AG04450 (cell line): Measurements from ENCODE around the gene PARD3B. TPM values are rescaled to one million over a fixed set of nuclear protein-coding genes. Genes with fewer than 3 reads are reported as not detected.

Experiments
- CTCF ChIA-PET: fragments of 300-600, 350-600 bp; formaldehyde crosslinking; extraction: SDS; loops from one replicate; lab custom pipeline; 2022; ENCODE audit warnings: antibody characterized with exemption, inconsistent platforms; lab: Charles Lee
- POLR2A ChIA-PET: fragments of 350-600 bp; formaldehyde crosslinking; extraction: SDS; loops from one replicate; lab custom pipeline; 2021; ENCODE audit warnings: antibody characterized with exemption, inconsistent platforms; lab: Yijun Ruan, JAX
- DNase-seq: peaks from one replicate; pipeline ENCODE4 v3.0.0-alpha.2; 2011; ENCODE audit warnings: low read depth, low spot score
- H3K27ac ChIP-seq: one replicate; pipeline ENCODE4 v1.5.1; 2012; ENCODE audit warnings: low read depth, low read length, control low read depth
- H3K27me3 ChIP-seq: one replicate; pipeline ENCODE4 v1.6.0; 2012; ENCODE audit warnings: low read length; ENCODE audit not compliant: control insufficient read depth, insufficient read depth
- H3K4me3 ChIP-seq: 2 replicates; pipeline ENCODE4 v1.5.1; 2011; ENCODE audit warnings: mild to moderate bottlenecking, low read depth, low read length, control low read depth
- H3K9me3 ChIP-seq: 2 replicates; pipeline ENCODE4 v1.5.1; 2012; ENCODE audit warnings: low read length; ENCODE audit not compliant: control insufficient read depth, insufficient read depth
- polyA plus RNA-seq: library from polyadenylated mRNA; depleted of rRNA; stranded (reverse); fragments of >200 nt; gene quantifications from 2 replicates; pipeline ENCODE4 v1.2.3, GENCODE V29; 2011
- TF ChIP-seq, protein P1 (sequence below): IDR thresholded peaks from 2 replicates; pipeline ENCODE4 v1.5.1; 2011; ENCODE audit warnings: low read depth, low read length, control low read depth, inconsistent platforms

Gene PARD3B
- polyA plus RNA-seq, 1 experiment: 8.5 TPM

DNA sequence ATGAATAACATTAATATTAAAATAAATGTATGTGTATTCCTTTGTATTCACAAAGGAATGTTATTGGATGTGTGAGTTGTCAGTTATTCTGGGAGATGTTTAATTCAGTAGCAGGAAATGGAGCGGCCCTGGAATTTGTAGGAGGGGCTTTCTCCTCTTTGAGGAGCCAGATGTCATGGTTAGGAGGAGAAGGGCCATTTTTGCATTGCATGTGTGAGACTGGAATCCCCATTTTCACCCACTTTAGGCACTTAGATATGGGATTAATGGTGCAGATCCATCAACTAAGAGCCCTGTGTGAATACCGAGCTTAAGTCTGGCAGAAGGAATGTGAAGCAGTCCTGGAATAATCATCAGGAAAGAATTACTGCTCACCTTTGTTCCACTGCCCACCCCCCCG lies 439.2 kb downstream of the PARD3B start:
- H3K27ac ChIP-seq: no peak overlapping the region
- H3K27me3 ChIP-seq: no peaks in the 10 kb centered on the region
- H3K4me3 ChIP-seq: no peak overlapping the region
- ChIA-PET POLR2A (no interaction called here), CTCF (no interaction called here)
- TF ChIP-seq, protein P1, sequence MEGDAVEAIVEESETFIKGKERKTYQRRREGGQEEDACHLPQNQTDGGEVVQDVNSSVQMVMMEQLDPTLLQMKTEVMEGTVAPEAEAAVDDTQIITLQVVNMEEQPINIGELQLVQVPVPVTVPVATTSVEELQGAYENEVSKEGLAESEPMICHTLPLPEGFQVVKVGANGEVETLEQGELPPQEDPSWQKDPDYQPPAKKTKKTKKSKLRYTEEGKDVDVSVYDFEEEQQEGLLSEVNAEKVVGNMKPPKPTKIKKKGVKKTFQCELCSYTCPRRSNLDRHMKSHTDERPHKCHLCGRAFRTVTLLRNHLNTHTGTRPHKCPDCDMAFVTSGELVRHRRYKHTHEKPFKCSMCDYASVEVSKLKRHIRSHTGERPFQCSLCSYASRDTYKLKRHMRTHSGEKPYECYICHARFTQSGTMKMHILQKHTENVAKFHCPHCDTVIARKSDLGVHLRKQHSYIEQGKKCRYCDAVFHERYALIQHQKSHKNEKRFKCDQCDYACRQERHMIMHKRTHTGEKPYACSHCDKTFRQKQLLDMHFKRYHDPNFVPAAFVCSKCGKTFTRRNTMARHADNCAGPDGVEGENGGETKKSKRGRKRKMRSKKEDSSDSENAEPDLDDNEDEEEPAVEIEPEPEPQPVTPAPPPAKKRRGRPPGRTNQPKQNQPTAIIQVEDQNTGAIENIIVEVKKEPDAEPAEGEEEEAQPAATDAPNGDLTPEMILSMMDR: no peak
- no peaks in the 10 kb centered on the region for H3K9me3 ChIP-seq
- no peak for DNase-seq

DNA sequence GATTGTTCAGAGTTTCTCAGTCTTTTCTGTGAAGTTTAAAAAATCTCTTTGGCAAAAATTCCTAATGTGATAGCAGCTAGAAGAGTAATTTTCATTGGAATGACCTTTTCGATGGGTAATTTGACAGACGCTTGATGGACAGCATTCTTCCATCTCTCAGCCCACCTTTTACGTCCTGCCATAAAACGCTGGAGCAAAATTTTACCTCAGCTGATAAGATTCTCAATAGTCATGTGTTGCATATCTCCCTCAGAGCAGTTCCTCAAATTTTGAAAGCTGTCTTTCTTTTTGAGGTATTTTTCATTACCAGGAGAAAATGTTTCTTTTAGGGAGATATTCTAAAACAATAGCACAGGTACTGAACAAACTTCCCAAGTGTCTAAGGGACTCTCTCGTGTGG lies 441.4 kb downstream of the PARD3B start:
- TF ChIP-seq, protein P1: no peak
- no peak overlapping the region for H3K4me3 ChIP-seq
- ChIA-PET CTCF (interaction anchor here (1.3 kb wide), 1 partner anchor 693 kb away, joined by 4 read pairs; no protein-coding TSS in a partner anchor), POLR2A (no interaction called here)
- H3K9me3 ChIP-seq: no peaks in the 10 kb centered on the region
- H3K27ac ChIP-seq: no peak overlapping the region
- DNase-seq: no peak
- no peaks in the 10 kb centered on the region for H3K27me3 ChIP-seq

DNA sequence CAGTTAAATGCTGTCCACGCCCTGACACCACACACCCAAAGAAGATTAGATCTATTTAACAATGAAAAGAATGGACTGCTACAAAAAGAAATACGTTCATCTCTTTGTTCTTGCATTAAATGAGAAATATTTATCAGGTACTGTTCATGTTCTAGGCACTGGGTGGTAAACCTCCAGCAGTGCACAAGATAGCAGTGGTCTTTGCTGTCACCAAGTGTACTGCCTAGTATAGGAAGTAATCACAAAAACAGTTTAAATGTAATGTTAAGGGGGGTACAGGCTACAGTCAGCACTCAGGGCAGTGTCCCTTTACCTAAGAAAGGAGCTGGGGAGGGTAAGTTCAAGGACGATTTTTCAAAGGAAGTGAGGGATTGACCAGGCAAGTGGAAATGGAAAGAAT lies 443.6 kb downstream of the PARD3B start:
- Histone ChIP-seq H3K27ac (no peak overlapping the region), H3K4me3 (no peak overlapping the region), H3K9me3 (no peaks in the 10 kb centered on the region), H3K27me3 (no peaks in the 10 kb centered on the region)
- TF ChIP-seq, protein P1: no peak
- no peak for DNase-seq
- ChIA-PET CTCF (no interaction called here), POLR2A (no interaction called here)

DNA sequence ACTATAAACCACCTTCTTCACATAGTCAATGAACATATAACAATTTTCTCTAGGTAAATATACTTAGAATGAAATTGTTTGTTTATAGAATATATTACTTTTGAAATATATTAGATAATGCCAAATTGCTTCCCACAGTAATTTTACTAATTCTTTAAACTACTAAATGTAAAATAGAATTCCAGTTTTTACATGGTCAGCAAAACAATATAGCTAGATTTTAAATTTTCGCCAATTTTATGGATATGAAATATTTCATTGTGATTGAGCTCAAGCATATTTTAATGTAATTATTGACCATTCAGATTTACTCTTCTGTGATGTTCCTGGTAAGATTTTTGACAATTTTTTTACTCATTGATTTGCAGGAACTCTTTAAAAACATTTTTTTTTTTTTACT lies 444.6 kb downstream of the PARD3B start:
- H3K27me3 ChIP-seq: no peaks in the 10 kb centered on the region
- no peak overlapping the region for H3K27ac ChIP-seq
- no peaks in the 10 kb centered on the region for H3K9me3 ChIP-seq
- TF ChIP-seq, protein P1: no peak
- no peak overlapping the region for H3K4me3 ChIP-seq
- CTCF ChIA-PET: no interaction called here
- POLR2A ChIA-PET: no interaction called here
- no peak for DNase-seq

DNA sequence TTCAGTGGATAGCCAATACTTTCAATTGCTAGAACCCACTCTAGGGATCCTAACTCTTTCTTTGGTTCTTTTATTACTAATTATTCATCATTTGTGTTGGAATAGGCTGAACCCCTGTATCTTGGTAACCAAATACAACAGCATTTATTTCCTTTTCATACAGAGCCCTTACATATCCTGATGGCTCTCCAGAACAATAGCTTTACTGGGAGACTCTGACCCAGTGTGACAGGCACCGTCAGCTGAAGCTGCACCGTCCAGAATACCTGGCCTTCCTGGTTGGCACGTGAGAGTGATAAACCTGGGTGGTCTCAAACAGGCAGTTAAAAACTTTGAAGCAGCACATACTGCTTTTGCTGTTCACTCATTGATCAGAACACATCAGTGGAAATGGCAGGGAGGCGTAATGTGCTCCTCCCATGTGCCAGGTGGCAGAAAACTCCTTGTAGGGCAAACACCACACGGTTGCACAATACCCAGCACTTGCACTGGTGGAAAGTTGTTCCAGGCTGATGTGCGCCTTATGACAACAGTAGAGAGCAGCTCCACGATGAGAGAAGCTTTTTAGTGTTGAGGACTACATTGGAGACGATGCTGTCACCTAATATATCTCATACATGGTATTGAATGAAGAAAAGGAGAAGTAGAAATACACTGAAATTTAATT lies 456.2 kb downstream of the PARD3B start:
- no peaks in the 10 kb centered on the region for H3K27me3 ChIP-seq
- DNase-seq: no peak
- CTCF ChIA-PET: no interaction called here

More for the DNA sequence above, 456.2 kb downstream of the PARD3B start:
- no peaks in the 10 kb centered on the region for H3K9me3 ChIP-seq
- H3K4me3 ChIP-seq: no peak overlapping the region
- POLR2A ChIA-PET: no interaction called here
- no peak overlapping the region for H3K27ac ChIP-seq
- TF ChIP-seq, protein P1: no peak
